Fibroblast of villous mesenchyme (primary cell): Measurements from ENCODE around the gene TRIOBP. TPM values are rescaled to one million over a fixed set of nuclear protein-coding genes. Genes with fewer than 3 reads are reported as not detected.

Experiments used
- DNase-seq: peaks from one replicate; pipeline ENCODE4 v3.0.0-alpha.2; 2010; ENCODE audit warnings: low read depth
- H3K4me3 ChIP-seq: 2 replicates; pipeline ENCODE4 v1.5.1; 2011; ENCODE audit warnings: low read depth, mild to moderate bottlenecking, low read length
- CTCF ChIP-seq: IDR thresholded peaks from 2 replicates; pipeline ENCODE4 v1.5.1; 2012; ENCODE audit warnings: low read depth, mild to moderate bottlenecking, low read length; ENCODE audit not compliant: insufficient read depth
- total RNA-seq: library from RNA; depleted of rRNA; stranded (reverse); fragments of >200 nt; gene quantifications from 2 replicates; pipeline ENCODE4 v1.2.3, GENCODE V29; 2012

The TRIOBP gene
- total RNA-seq, 1 donor = 121 TPM

DNA sequence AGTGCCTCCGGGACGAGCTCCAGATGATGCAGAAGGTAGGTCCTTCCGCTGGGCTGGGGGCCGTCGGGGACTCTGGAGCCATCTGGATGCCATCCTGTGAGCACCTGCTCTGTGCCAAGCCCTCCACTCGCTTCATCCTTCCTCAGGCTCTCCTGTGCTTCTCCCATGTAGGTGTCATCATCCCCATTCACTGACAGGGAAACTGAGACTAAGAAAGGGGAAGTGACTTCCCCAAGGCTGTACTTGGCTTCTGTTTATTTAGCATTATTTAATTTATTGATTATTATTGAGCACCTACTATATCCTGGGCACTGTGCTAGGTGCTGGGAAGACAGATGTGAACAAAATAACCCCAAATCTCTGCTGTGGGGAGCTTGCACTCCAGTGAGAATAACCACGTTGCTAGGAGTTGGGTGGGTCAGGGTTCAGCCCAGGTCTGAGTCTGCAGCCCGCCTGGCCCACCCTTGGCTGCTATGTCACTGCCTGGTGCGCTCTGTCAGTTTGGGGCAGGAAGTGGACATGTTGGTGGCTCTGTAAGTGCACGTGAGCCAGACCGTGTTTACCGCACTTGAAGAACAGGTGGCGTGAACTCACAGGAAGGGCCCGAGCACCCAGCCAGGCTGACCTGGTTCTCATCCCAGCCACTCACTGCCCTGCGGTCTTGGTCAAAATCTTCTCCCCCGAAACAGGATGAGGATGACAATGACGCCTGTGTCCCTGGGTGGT is 75.0 kb downstream of the TRIOBP start:
- DNase-seq = no peak
- no peak for TF ChIP-seq CTCF
- no peak overlapping the region for H3K4me3 ChIP-seq

DNA sequence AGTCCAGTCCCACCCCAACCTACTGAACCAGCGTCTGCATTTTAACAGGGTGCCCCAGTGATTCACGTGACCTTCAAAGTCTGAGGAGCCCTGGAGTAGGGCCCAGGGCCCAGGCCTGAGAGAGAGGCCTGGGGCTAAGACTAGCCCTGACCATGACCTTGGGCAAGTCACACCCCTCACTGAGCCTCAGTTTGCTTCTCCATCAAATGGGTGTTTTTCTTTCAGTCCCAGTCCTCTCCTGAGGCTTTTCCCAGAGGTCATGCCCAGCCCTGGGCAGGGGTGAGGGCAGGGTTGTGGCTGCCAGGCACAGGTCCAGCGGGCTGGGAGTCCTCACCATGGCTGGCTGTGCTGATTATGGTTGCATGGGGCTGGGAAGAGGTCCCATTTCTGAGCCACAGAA is 77.9 kb downstream of the TRIOBP start:
- H3K4me3 ChIP-seq = no peak overlapping the region
- no peak for TF ChIP-seq CTCF
- no peak for DNase-seq

- TF ChIP-seq CTCF = no peak
- no peak overlapping the region for H3K4me3 ChIP-seq
- peak; percentile 51 for DNase-seq
Observed at GRCh38 chr22:37775785-37776638, 79.2 kb downstream of the TRIOBP start.

DNA sequence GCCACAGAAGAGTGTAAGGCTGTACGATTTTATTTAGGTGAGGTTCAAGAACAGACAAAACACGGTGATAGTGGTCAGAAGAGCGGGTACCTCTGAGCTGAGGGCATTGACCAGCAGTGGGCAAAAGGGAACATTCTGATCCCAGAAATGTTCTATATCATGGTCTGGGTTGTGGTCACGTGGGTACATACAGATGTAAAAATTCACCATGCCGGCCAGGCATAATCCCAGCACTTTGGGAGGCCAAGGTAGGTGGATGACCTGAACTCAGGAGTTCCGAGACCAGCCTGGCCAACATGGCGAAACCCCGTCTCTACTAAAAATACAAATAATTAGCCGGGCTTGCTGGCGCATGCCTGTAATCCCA is 79.8 kb downstream of the TRIOBP start:
- no peak overlapping the region for H3K4me3 ChIP-seq
- DNase-seq = peak; percentile 43
- no peak for TF ChIP-seq CTCF

DNA sequence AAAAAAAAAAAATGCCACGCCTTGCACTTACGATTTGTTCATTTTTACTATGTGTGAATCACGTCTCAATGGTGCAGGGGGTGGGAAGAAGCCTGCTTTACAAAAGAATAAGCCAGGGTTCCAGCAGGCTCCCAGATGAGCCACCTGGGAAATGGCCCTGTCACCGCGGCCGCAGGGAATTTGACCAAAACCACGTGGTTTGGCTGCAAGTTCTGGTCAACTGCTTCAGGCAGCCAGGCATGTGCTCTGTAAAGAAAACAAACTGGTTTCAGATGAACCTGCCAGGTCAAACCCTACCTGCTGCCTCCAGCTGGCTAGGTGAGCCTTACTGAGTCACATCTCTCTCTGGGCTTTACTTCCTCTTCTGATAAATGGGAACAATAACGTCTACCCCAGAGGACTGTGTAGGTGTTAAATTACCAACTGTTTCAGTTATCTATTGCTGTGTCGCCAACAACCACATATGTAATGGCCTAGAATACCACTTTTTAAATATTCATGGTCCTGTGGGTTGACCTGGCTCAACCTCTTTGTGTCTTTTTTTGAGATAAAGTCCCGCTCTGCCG is 80.4 kb downstream of the TRIOBP start:
- peak; percentile 83 for DNase-seq
- peak overlapping the region; percentile 9 for H3K4me3 ChIP-seq
- no peak for TF ChIP-seq CTCF

DNA sequence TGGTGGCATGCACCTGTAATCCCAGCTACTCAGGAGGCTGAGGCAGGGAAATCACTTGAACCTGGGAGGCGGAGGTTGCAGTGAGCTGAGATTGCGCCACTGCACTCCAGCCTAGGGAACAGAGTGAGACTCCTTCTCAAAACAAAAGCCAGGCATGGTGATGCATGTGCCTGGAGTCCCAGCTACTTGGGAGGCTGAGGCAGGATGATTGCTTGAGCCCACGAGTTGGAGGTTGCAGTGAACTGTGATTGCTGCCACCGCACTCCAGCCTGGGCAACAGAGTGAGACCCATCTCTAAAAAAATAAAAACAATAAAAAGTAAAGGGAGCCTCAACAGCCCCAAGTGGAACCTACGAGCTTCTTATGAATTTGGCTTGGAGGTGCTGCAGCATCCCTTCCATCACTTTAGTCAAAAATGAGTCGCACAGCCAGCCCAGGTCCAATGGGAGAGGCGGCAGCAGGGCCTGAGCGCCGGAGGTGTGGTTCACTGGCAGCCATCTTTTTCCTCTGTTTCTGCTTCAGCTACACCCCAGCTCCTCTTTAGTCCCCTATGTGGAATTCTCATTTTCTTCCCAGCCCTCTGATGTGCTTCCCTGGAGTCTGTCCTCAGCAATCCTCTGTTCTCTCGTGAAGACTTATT is 81.6 kb downstream of the TRIOBP start:
- no peak for DNase-seq
- TF ChIP-seq CTCF = no peak
- no peak overlapping the region for H3K4me3 ChIP-seq
